ENCODE data around the gene PPP2R2C.

DNA sequence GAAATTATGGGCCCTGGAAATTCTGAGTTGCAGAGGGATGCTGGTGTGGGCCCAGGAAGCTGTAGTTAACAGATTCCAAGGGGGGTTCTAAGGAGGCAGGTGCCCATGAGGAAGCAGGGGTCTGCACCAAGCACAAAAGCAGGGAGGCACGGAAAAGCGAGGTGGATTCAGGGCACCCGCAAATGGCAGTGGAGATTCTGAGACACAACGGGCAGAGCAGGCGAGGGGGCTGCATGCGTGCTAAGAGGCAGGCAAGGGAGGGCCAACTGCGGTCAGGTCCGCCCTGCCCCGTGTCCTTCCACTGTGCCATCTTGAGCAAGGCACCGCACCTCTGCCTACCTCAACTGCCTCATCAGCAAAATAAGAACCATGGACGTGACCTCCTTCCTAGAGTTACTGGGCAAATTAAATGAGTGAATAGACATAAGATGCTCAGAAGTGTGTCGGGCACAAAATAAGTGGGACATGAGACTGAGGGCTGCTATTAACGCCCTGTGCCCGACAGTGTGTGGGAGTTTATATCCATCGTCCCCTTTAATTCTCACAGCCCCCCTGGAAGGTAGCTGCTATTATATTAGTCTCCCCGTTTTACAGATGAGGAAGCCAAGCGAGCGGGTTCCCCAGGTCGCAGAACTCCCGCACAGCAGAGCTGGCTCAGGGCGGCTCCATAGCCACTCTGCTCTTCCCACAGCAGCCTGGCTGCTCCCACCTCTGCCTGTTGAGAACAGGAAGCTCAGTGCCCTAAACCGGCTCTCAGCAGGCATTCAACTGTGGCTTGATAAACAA, 67.6 kb downstream of the PPP2R2C start:
- TF ChIP-seq, protein P1, sequence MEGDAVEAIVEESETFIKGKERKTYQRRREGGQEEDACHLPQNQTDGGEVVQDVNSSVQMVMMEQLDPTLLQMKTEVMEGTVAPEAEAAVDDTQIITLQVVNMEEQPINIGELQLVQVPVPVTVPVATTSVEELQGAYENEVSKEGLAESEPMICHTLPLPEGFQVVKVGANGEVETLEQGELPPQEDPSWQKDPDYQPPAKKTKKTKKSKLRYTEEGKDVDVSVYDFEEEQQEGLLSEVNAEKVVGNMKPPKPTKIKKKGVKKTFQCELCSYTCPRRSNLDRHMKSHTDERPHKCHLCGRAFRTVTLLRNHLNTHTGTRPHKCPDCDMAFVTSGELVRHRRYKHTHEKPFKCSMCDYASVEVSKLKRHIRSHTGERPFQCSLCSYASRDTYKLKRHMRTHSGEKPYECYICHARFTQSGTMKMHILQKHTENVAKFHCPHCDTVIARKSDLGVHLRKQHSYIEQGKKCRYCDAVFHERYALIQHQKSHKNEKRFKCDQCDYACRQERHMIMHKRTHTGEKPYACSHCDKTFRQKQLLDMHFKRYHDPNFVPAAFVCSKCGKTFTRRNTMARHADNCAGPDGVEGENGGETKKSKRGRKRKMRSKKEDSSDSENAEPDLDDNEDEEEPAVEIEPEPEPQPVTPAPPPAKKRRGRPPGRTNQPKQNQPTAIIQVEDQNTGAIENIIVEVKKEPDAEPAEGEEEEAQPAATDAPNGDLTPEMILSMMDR (conservative IDR thresholded peaks at IDR 0.05; ENCODE audit: low read length), result no peak
- TF ChIP-seq EZH2phosphoT487 (IDR thresholded peaks at IDR 0.05; ENCODE audit: borderline replicate concordance), result no peak
